ENCODE results near the gene SEC24B. TPM values are rescaled to one million over a fixed set of nuclear protein-coding genes. Genes with fewer than 3 reads are reported as not detected.

Gene SEC24B
- total RNA-seq, 1 donor from 2014 or later: 32.1 TPM

DNA sequence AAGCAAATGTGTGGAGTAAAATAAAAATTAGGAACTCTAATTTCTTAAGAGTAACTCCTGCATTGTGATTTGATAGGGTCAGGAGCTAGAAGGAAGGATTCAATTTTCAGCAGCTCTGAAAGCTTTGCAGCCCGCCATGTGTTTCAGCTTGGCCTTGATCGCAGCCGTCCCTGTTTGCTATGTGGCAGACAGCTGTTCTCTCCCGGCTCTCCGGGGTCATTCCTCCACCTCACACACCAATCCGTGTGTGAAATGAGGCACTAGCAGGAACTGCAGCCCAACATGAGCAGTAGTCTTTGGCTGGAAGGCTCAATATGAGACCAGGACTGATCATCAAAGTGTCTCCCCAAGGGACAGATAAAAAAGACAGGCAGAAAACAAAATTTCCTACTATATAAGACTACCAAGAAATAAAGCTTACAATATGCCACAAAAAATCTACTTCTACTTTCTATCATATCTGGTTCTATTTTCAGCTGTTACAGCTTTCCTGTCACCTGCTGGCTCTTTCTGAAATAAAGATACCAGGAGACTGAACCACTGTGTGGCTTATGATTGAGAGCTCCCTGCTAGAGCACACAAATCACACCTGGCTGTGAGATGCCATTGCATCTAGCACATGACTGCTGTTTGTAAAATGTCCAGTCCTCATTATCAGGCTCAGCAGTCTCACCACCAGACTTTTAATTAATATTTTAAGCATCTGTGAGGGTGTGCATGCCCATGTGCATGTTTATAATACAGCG is 44.1 kb upstream of the SEC24B start:
- Mint-ChIP-seq H3K27me3 (ENCODE audit: insufficient read depth, low read depth) (no peaks in the 10 kb centered on the region), H3K9me3 (no peaks in the 10 kb centered on the region), H3K27ac (no peak overlapping the region), H3K36me3 (no peaks in the 10 kb centered on the region), H3K4me1 (peaks cover 7% of the 10 kb centered on the region), H3K4me3 (no peak overlapping the region)
- H3K9me3 ChIP-seq (ENCODE audit: low read depth): no peaks in the 10 kb centered on the region
- H3K27ac ChIP-seq: no peak overlapping the region
- no peaks in the 10 kb centered on the region for H4K20me1 ChIP-seq (ENCODE audit: low read depth)
- TF ChIP-seq EZH2 (IDR thresholded peaks at IDR 0.05): no peak
- TF ChIP-seq EZH2phosphoT487 (IDR thresholded peaks at IDR 0.05): no peak
- TF ChIP-seq, protein P1, sequence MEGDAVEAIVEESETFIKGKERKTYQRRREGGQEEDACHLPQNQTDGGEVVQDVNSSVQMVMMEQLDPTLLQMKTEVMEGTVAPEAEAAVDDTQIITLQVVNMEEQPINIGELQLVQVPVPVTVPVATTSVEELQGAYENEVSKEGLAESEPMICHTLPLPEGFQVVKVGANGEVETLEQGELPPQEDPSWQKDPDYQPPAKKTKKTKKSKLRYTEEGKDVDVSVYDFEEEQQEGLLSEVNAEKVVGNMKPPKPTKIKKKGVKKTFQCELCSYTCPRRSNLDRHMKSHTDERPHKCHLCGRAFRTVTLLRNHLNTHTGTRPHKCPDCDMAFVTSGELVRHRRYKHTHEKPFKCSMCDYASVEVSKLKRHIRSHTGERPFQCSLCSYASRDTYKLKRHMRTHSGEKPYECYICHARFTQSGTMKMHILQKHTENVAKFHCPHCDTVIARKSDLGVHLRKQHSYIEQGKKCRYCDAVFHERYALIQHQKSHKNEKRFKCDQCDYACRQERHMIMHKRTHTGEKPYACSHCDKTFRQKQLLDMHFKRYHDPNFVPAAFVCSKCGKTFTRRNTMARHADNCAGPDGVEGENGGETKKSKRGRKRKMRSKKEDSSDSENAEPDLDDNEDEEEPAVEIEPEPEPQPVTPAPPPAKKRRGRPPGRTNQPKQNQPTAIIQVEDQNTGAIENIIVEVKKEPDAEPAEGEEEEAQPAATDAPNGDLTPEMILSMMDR (IDR thresholded peaks at IDR 0.05): no peak
- no peaks in the 10 kb centered on the region for H3K79me2 ChIP-seq (ENCODE audit: low read depth)
- no peak overlapping the region for H3K9ac ChIP-seq
- no peak for DNase-seq (ENCODE audit: low spot score)
- no peaks in the 10 kb centered on the region for H3K27me3 ChIP-seq
- H3K4me3 ChIP-seq: no peak overlapping the region
- H2AFZ ChIP-seq (replicated peaks): no peak overlapping the region
- no peaks in the 10 kb centered on the region for H3K4me1 ChIP-seq
- H3K36me3 ChIP-seq: no peaks in the 10 kb centered on the region
- no peaks in the 10 kb centered on the region for H3F3A ChIP-seq (ENCODE audit: low read depth)
- no peak overlapping the region for H3K4me2 ChIP-seq

DNA sequence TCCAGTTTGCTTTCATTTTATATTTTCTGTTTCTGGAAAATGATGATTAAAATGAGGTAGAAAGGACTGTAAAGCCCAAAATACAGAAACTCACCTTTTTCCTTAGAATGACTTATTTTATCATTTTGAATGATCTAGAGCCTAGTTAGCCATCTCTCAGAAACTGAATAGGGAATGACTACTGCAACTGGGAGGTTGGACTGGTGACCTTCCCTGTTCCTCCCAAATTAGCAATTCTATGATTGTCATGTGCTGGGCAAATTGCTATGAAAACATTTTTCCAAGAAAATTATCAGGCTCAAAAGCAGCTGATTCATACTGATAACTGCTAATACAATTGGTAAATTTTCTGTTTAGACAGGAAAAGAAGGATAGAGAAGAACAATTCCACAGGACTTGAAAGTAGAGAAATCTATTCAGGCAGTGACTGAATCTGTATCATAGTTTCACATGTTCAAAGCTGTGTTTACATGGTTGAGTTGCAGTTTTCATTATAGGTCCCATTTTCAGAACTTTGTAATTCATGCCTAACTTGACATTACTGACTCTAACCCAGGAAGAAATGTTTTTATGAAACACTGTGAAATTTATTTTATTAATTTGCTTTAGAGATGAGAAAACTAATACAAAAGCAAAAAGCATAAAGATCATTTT is 43.4 kb upstream of the SEC24B start:
- no peak overlapping the region for H3K4me2 ChIP-seq
- no peaks in the 10 kb centered on the region for H3K36me3 Mint-ChIP-seq
- no peaks in the 10 kb centered on the region for H3K79me2 ChIP-seq (ENCODE audit: low read depth)
- H3K4me1 ChIP-seq: no peaks in the 10 kb centered on the region
- no peak overlapping the region for H3K9ac ChIP-seq
- H3K36me3 ChIP-seq: no peaks in the 10 kb centered on the region
- no peaks in the 10 kb centered on the region for H3K9me3 ChIP-seq (ENCODE audit: low read depth)
- H4K20me1 ChIP-seq (ENCODE audit: low read depth): no peaks in the 10 kb centered on the region
- H2AFZ ChIP-seq (replicated peaks): no peak overlapping the region
- H3K4me3 Mint-ChIP-seq: no peak overlapping the region
- no peaks in the 10 kb centered on the region for H3F3A ChIP-seq (ENCODE audit: low read depth)
- peaks cover 7% of the 10 kb centered on the region for H3K4me1 Mint-ChIP-seq
- no peak for TF ChIP-seq EZH2phosphoT487 (IDR thresholded peaks at IDR 0.05)
- TF ChIP-seq, protein P1 (IDR thresholded peaks at IDR 0.05): no peak
- no peak for TF ChIP-seq EZH2 (IDR thresholded peaks at IDR 0.05)
- no peak overlapping the region for H3K4me3 ChIP-seq
- no peak overlapping the region for H3K27ac Mint-ChIP-seq
- H3K27me3 Mint-ChIP-seq (ENCODE audit: insufficient read depth, low read depth): no peaks in the 10 kb centered on the region
- no peak overlapping the region for H3K27ac ChIP-seq
- no peaks in the 10 kb centered on the region for H3K27me3 ChIP-seq
- DNase-seq (ENCODE audit: low spot score): no peak
- no peaks in the 10 kb centered on the region for H3K9me3 Mint-ChIP-seq

DNA sequence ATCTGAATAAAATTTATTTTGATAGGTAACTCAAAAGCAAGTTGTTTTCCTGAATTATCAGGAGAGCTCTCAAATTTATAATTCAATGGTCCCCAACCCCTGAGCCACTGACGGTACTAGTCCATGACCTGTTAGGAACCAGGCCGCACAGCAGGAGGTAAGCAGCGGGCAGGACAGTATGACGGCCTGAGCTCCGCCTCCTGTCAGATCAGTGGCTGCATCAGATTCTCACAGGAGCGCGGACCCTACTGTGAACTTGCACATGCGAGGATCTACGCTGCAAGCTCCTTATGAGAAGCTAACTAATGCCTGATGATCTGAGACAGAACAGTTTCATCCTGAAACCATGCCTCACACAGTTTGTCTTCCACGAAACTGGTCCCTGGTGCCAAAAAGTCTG is 37.9 kb upstream of the SEC24B start:
- TF ChIP-seq, protein P1 (IDR thresholded peaks at IDR 0.05): no peak
- no peak for TF ChIP-seq EZH2 (IDR thresholded peaks at IDR 0.05)
- TF ChIP-seq EZH2phosphoT487 (IDR thresholded peaks at IDR 0.05): no peak
- H3K4me3 ChIP-seq: no peak overlapping the region
- Mint-ChIP-seq H3K4me1 (peaks cover 6% of the 10 kb centered on the region), H3K36me3 (no peaks in the 10 kb centered on the region), H3K9me3 (no peaks in the 10 kb centered on the region), H3K27me3 (ENCODE audit: insufficient read depth, low read depth) (no peaks in the 10 kb centered on the region), H3K4me3 (no peak overlapping the region), H3K27ac (no peak overlapping the region)
- no peaks in the 10 kb centered on the region for H3K9me3 ChIP-seq (ENCODE audit: low read depth)
- H3K9ac ChIP-seq: no peak overlapping the region
- no peaks in the 10 kb centered on the region for H3K27me3 ChIP-seq
- no peaks in the 10 kb centered on the region for H3K36me3 ChIP-seq
- DNase-seq (ENCODE audit: low spot score): peak; percentile 31
- H2AFZ ChIP-seq (replicated peaks): no peak overlapping the region
- H3K4me1 ChIP-seq: no peaks in the 10 kb centered on the region
- H3K27ac ChIP-seq: no peak overlapping the region
- H4K20me1 ChIP-seq (ENCODE audit: low read depth): no peaks in the 10 kb centered on the region
- no peak overlapping the region for H3K4me2 ChIP-seq
- no peaks in the 10 kb centered on the region for H3F3A ChIP-seq (ENCODE audit: low read depth)
- H3K79me2 ChIP-seq (ENCODE audit: low read depth): no peaks in the 10 kb centered on the region
